PC-3 (cell line): Measurements from ENCODE around the gene SPTSSB. TPM values are rescaled to one million over a fixed set of nuclear protein-coding genes. Genes with fewer than 3 reads are reported as not detected.

Experiments
- ATAC-seq: fragments of 200-7000 bp; cut with Tn5 transposase; 2 replicates; pipeline ENCODE4 v1.9.1; 2020; ENCODE audit warnings: mild to moderate bottlenecking, moderate library complexity
- BruUV-seq: library from RNA; stranded (reverse); fragments of 400-500 nt; replicated peaks from 2 replicates; lab custom pipeline; 2021; lab: Mats Ljungman, UMichigan
- CTCF ChIA-PET: fragments of 300-600 bp; sonication (Branson Sonifier 250); formaldehyde crosslinking; loops from one replicate; lab custom pipeline; 2022; ENCODE audit warnings: antibody characterized with exemption; lab: Charles Lee
- POLR2A ChIA-PET: fragments of 300-600 bp; sonication (Branson Sonifier 250); formaldehyde crosslinking; loops from one replicate; lab custom pipeline; 2022; ENCODE audit warnings: antibody characterized with exemption; ENCODE audit not compliant: unreplicated experiment; lab: Charles Lee
- DNase-seq: peaks from one replicate; pipeline ENCODE4 v3.0.0-alpha.2; 2015
- H2AFZ ChIP-seq: fragments of 300-600 bp; sonication (generic); 2 replicates; pipeline ENCODE4 v1.6.0; 2016; ENCODE audit warnings: antibody characterized with exemption, low read length
- H3F3A ChIP-seq: fragments of 300-600 bp; sonication (generic); one replicate; pipeline ENCODE4 v1.6.0; 2017; ENCODE audit warnings: antibody characterized with exemption, low read length, control low read depth, mild to moderate bottlenecking; ENCODE audit not compliant: unreplicated experiment
- H3K27ac ChIP-seq: fragments of 300-600 bp; sonication (generic); 2 replicates; pipeline ENCODE4 v1.5.1; 2016; ENCODE audit warnings: mild to moderate bottlenecking, low read length
- H3K27me3 ChIP-seq: fragments of 300-600 bp; sonication (generic); 2 replicates; pipeline ENCODE4 v1.6.1; 2016; ENCODE audit warnings: low read length, mixed read lengths
- H3K36me3 ChIP-seq: fragments of 300-600 bp; sonication (generic); 2 replicates; pipeline ENCODE4 v1.6.1; 2016; ENCODE audit warnings: low read depth, mixed run types, low read length, mixed read lengths
- H3K4me1 ChIP-seq: fragments of 300-600 bp; sonication (generic); 2 replicates; pipeline ENCODE4 v1.5.1; 2016; ENCODE audit warnings: low read length; ENCODE audit not compliant: insufficient read depth
- H3K4me2 ChIP-seq: fragments of 300-600 bp; sonication (generic); 2 replicates; pipeline ENCODE4 v1.6.0; 2016; ENCODE audit warnings: low read length
- H3K4me3 ChIP-seq: fragments of 300-600 bp; sonication (generic); 2 replicates; pipeline ENCODE4 v1.5.1; 2016; ENCODE audit warnings: mild to moderate bottlenecking, low read length, mixed read lengths
- H3K79me2 ChIP-seq: fragments of 300-600 bp; sonication (generic); 2 replicates; pipeline ENCODE4 v1.6.1; 2017; ENCODE audit warnings: low read length, mixed read lengths
- H3K9ac ChIP-seq: fragments of 300-600 bp; sonication (generic); 2 replicates; pipeline ENCODE4 v1.6.0; 2016; ENCODE audit warnings: mild to moderate bottlenecking, low read length
- H3K9me2 ChIP-seq: fragments of 300-600 bp; sonication (generic); replicated peaks from 2 replicates; pipeline ENCODE4 v1.6.1; 2016; ENCODE audit warnings: mixed run types, low read length, mixed read lengths
- H3K9me3 ChIP-seq: fragments of 300-600 bp; sonication (generic); 2 replicates; pipeline ENCODE4 v1.6.1; 2016; ENCODE audit warnings: low read length, mixed read lengths
- H4K20me1 ChIP-seq: fragments of 300-600 bp; sonication (generic); 2 replicates; pipeline ENCODE4 v1.6.1; 2016; ENCODE audit warnings: low read length, mixed read lengths
- EZH2 ChIP-seq: fragments of 300-600 bp; sonication (generic); IDR thresholded peaks from one replicate; pipeline ENCODE4 v1.6.1; 2017; ENCODE audit warnings: antibody characterized with exemption, mild to moderate bottlenecking, low read length; ENCODE audit not compliant: unreplicated experiment
- EZH2phosphoT487 ChIP-seq: fragments of 300-600 bp; sonication (generic); IDR thresholded peaks from 2 replicates; pipeline ENCODE4 v1.6.1; 2018; ENCODE audit warnings: mild to moderate bottlenecking, antibody characterized with exemption, low read length, borderline replicate concordance
- intact Hi-C: fragments of 100-400 bp; cut with micrococcal nuclease; formaldehyde crosslinking; loops from 2 replicates; pipeline ENCODE4 v1.9.0; 2023
- total RNA-seq: library from RNA; depleted of rRNA; stranded (reverse); fragments of >200 nt; gene quantifications from 2 replicates; pipeline ENCODE4 v1.2.3, GENCODE V29; 2014
- TF ChIP-seq, protein P1 (sequence below): fragments of 300-600 bp; sonication (generic); conservative IDR thresholded peaks from 2 replicates; pipeline ENCODE4 v1.5.1; 2017; ENCODE audit warnings: antibody characterized with exemption, low read depth, mild to moderate bottlenecking, low read length

The SPTSSB gene
- total RNA-seq, 1 experiment from 2014 or later: 78.0 TPM

DNA sequence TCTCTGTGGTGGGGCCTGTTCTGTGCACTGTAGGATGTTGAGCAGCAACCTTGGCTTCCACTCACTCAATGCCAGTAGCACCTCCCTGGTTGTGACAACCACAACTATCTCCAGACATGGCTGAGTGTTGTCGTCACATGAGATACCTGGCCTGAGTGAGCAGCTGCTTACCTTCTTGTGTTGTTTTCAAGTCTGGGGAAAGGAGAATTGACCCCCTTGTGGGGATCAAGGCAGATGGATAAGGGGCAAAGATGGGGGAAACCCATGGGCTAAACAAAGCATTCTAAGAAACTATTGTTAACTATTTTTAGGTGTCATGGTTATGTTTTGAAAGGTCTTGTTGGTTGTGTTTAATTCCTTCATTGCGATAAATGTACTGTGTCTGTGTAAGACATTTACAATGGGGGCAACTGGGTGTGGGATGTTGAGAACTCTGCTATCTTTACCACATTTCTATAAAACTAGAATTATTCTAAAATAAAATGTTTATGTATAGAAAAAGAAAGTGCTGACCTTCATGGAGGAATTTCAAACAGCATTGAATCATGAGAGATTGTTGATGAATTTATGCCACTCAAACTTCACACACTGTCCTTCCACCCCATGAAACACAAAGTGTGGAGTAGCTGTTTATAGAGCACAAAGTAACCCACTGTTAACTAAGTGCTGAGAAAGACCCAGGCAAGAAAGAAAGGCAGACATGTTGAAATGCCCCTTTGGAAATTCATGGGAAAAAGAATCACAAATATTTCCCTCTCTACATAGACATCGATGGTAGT, 48.4 kb upstream of the SPTSSB start:
- H3F3A ChIP-seq: peaks cover 5% of the 10 kb centered on the region
- no peak overlapping the region for H2AFZ ChIP-seq
- peak overlapping the region; percentile 96 for H3K27ac ChIP-seq
- ChIA-PET CTCF (no interaction called here), POLR2A (interaction anchor here (0.6 kb wide), 1 partner anchor 145 kb away, joined by 3 read pairs; no protein-coding TSS in a partner anchor)
- no peaks in the 10 kb centered on the region for H3K27me3 ChIP-seq
- peaks cover 72% of the 10 kb centered on the region for H3K4me1 ChIP-seq
- peak overlapping the region; percentile 67 for H3K4me2 ChIP-seq
- DNase-seq: no peak
- H3K4me3 ChIP-seq: no peak overlapping the region
- no peaks in the 10 kb centered on the region for H3K36me3 ChIP-seq
- H3K9me2 ChIP-seq: no peaks in the 10 kb centered on the region
- no peak for ATAC-seq
- TF ChIP-seq EZH2: no peak
- TF ChIP-seq EZH2phosphoT487: no peak
- TF ChIP-seq, protein P1, sequence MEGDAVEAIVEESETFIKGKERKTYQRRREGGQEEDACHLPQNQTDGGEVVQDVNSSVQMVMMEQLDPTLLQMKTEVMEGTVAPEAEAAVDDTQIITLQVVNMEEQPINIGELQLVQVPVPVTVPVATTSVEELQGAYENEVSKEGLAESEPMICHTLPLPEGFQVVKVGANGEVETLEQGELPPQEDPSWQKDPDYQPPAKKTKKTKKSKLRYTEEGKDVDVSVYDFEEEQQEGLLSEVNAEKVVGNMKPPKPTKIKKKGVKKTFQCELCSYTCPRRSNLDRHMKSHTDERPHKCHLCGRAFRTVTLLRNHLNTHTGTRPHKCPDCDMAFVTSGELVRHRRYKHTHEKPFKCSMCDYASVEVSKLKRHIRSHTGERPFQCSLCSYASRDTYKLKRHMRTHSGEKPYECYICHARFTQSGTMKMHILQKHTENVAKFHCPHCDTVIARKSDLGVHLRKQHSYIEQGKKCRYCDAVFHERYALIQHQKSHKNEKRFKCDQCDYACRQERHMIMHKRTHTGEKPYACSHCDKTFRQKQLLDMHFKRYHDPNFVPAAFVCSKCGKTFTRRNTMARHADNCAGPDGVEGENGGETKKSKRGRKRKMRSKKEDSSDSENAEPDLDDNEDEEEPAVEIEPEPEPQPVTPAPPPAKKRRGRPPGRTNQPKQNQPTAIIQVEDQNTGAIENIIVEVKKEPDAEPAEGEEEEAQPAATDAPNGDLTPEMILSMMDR: no peak
- H3K79me2 ChIP-seq: peaks cover 17% of the 10 kb centered on the region
- H3K9me3 ChIP-seq: no peaks in the 10 kb centered on the region
- BruUV-seq: no TSS peak
- intact Hi-C loops: loop anchor here (1.0 to 5.0 kb wide), 9 partner anchors 7 to 842 kb away; partner anchors contain the start of genes NMD3 and SPTSSB
- H4K20me1 ChIP-seq: no peaks in the 10 kb centered on the region
- peak overlapping the region; percentile 90 for H3K9ac ChIP-seq

DNA sequence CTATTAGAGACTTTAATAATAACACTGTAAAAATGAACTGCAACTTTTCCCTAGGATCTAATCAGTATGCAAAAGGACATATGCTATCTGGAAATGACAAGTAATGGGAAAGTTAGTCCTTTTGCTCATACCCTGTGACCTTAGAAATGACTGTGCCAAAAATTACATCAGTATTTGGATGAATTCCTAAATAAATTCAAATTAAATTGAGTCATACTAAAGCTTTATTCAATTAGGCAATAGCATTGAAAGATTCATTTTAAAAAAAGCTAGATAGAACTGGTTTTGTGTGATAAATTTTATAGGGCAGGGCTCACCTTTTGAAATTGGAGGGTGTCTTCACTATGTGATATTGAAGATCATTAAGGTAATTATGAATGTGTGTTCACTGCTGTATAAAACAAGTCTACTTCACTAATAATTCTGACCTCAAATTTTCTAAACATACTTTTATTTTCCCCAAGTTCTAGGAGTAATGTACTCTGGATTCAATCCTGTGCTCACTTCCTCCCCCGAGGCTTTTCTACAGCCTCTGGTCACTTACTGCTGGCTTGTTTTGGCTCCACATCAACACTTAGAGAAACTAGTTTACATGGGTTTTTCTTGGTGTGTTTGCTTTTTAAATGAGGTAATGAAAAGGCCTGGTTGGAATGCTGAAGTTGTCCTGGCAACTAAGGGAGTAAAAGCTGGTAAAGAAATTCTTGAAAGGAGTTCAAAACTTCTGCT, 44.4 kb upstream of the SPTSSB start:
- Histone ChIP-seq H3K36me3 (no peaks in the 10 kb centered on the region), H3K4me2 (peak overlapping the region; percentile 74), H4K20me1 (no peaks in the 10 kb centered on the region), H3K9ac (peak overlapping the region; percentile 97), H3K4me1 (peaks cover 74% of the 10 kb centered on the region), H3K27ac (peak overlapping the region; percentile 98), H3K9me2 (no peaks in the 10 kb centered on the region), H2AFZ (no peak overlapping the region), H3K27me3 (no peaks in the 10 kb centered on the region), H3K4me3 (peak overlapping the region; percentile 27; the same call in 1 of the 2 replicates), H3F3A (peaks cover 24% of the 10 kb centered on the region), H3K9me3 (no peaks in the 10 kb centered on the region), H3K79me2 (no peaks in the 10 kb centered on the region)
- ATAC-seq (peak; percentile 29), DNase-seq (peak; percentile 97)
- no TSS peak for BruUV-seq
- CTCF ChIA-PET: no interaction called here
- no peak for TF ChIP-seq EZH2phosphoT487
- TF ChIP-seq, protein P1: no peak
- no peak for TF ChIP-seq EZH2
- POLR2A ChIA-PET: interaction anchor here (0.6 to 1.2 kb wide), 4 partner anchors 45 to 837 kb away, joined by 3 to 5 read pairs (median 4); partner anchors contain the start of gene SPTSSB
- intact Hi-C loops: loop anchor here (5.0 kb wide), 1 partner anchor 278 kb away; no protein-coding TSS in a partner anchor
